HFF-Myc (cell line): ENCODE results near the gene PTPRK.
"Not testable (repeated sequence)": the region's sequence is repeated elsewhere in the genome, so short reads cannot be mapped to it uniquely, and the experiment has no call there.

Experiments used
- DNase-seq: peaks from one replicate; pipeline ENCODE4 v3.0.0-alpha.2; 2011; ENCODE audit warnings: low read depth; ENCODE audit errors: extremely low read depth
- H3K4me3 ChIP-seq: replicated peaks from 2 replicates; pipeline ENCODE4 v1.5.1; 2011; ENCODE audit warnings: low read depth, mild to moderate bottlenecking, control low read depth, low read length
- CTCF ChIP-seq: IDR thresholded peaks from 2 replicates; pipeline ENCODE4 v1.5.1; 2012; ENCODE audit warnings: mild to moderate bottlenecking, low read depth, low read length, control low read depth; ENCODE audit errors: missing control alignments

PTPRK gene

GRCh38 chr6:127990074-127990473 is 530.3 kb downstream of the PTPRK start:
- no peak overlapping the region for H3K4me3 ChIP-seq
- no peak for TF ChIP-seq CTCF
- no peak for DNase-seq

GRCh38 chr6:127980996-127981395 is 539.4 kb downstream of the PTPRK start:
- H3K4me3 ChIP-seq: no peak overlapping the region
- TF ChIP-seq CTCF: no peak
- DNase-seq: no peak

- DNase-seq, H3K4me3 ChIP-seq: not testable (repeated sequence)
These were observed 542.2 kb downstream of the PTPRK start for GRCh38 chr6:127978185-127978584.

- no peak for TF ChIP-seq CTCF
These were observed 543.6 kb downstream of the PTPRK start for GRCh38 chr6:127976796-127977195.

GRCh38 chr6:127976111-127976510 is 544.3 kb downstream of the PTPRK start:
- TF ChIP-seq CTCF: no peak
- no peak overlapping the region for H3K4me3 ChIP-seq
- DNase-seq: no peak

More at GRCh38 chr6:127976796-127977195, 543.6 kb downstream of the PTPRK start:
- H3K4me3 ChIP-seq: no peak overlapping the region
- no peak for DNase-seq

GRCh38 chr6:127972815-127973214 is 547.6 kb downstream of the PTPRK start:
- DNase-seq: no peak
- TF ChIP-seq CTCF: no peak

GRCh38 chr6:127971945-127972391 is 548.4 kb downstream of the PTPRK start:
- peak; percentile 47 for DNase-seq
- H3K4me3 ChIP-seq: no peak overlapping the region
- TF ChIP-seq CTCF: no peak

More at GRCh38 chr6:127972815-127973214, 547.6 kb downstream of the PTPRK start:
- H3K4me3 ChIP-seq: no peak overlapping the region
